H1 (cell line): ENCODE results near the gene COA1. TPM values are rescaled to one million over a fixed set of nuclear protein-coding genes. Genes with fewer than 3 reads are reported as not detected.

ENCODE experiments used
- BCL11A ChIP-seq, 2 experiments: IDR thresholded peaks; one replicate each; pipeline ENCODE4 v1.6.1; 2011; ENCODE audit warnings: low read depth in 2 of 2, low read length in 2 of 2, mild to moderate bottlenecking in 2 of 2
- CHD2 ChIP-seq: IDR thresholded peaks from 2 replicates; pipeline ENCODE4 v1.6.1; 2012; ENCODE audit warnings: low read length, improper control_type of control experiment
- EP300 ChIP-seq, 2 experiments: IDR thresholded peaks; 1 replicate in 1 of 2; 2 replicates in 1 of 2; pipeline ENCODE4 v1.6.1; 2011 to 2012; ENCODE audit warnings: low read depth in 2 of 2, low read length in 2 of 2, mild to moderate bottlenecking in 2 of 2, borderline replicate concordance in 1 of 2, inconsistent platforms in 1 of 2, moderate library complexity in 1 of 2
- JUND ChIP-seq: IDR thresholded peaks from 2 replicates; pipeline ENCODE4 v1.6.1; 2011; ENCODE audit warnings: mild to moderate bottlenecking, improper control_type of control experiment, low read length
- POLR2A ChIP-seq, 2 experiments: IDR thresholded peaks; 1 replicate in 1 of 2; 2 replicates in 1 of 2; pipeline ENCODE4 v1.6.1; 2011; ENCODE audit warnings: low read depth in 2 of 2, low read length in 2 of 2, mild to moderate bottlenecking in 2 of 2; ENCODE audit errors: control extremely low read depth in 1 of 2
- POLR2AphosphoS5 ChIP-seq: IDR thresholded peaks from 2 replicates; pipeline ENCODE4 v1.6.1; 2011; ENCODE audit warnings: low read depth, low read length
- SP1 ChIP-seq: IDR thresholded peaks from 2 replicates; pipeline ENCODE4 v1.6.1; 2011; ENCODE audit warnings: low read depth, low read length
- polyA plus RNA-seq, 7 experiments: library from polyadenylated mRNA; depleted of rRNA in 3 of 7; stranded (reverse) in 5 of 7; unstranded in 2 of 7; fragments of >200 nt in 5 of 7; fragments of 200-250 nt in 2 of 7; gene quantifications; 1 replicate in 5 of 7; 2 replicates in 1 of 7; 4 replicates in 1 of 7; pipeline versions ENCODE4 v1.2.1 to v1.2.3, GENCODE V29; 2011 to 2013; ENCODE audit warnings: missing spikeins in 2 of 7, mixed read lengths in 2 of 7
- total RNA-seq: library from RNA; stranded (reverse); fragmentation: NEBNext Ultra II Directional; extraction: Animal tissue kit (Norgen Biotek cat#: 25700); gene quantifications from 2 replicates; pipeline ENCODE4 v1.2.1, GENCODE V29; 2021

The COA1 gene
- total and polyA plus RNA-seq, 2 of the 8 experiments (the other 6 are each of a cell fraction or from before 2014, with no cell fraction given), result 98.6 to 143 TPM

DNA sequence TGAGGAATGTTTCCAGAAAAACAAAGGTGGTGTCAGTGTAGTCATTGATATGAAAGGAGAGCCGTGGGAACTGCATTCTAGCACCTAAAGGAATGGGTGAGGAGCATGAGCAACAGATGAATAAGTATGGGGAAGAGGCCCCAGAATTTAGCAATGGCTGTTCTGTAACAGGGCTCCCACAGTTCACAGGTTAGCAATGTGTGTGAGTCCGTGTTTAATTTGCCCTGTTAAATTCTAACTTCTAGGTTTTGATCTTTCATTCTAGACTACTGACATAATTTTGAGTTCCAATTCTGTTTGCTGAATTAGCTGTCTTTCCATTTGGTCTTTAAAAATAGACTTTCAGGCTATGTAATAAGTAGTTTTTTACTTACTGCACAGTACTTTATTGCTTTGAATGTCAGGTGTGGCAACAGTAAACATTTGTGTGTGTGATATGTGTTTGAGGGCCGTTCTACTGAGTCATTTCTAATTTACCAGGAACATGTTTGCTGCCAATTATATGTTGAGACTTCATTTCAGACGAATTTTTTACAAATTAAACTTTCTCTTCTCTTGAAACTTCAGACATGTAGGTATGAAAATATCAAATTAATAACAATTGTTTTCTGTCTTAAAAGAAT, 137.7 kb downstream of the COA1 start (continued):
- TF ChIP-seq CHD2, result no peak
- no peak for TF ChIP-seq SP1
- TF ChIP-seq BCL11A (IDR thresholded peaks at IDR 0.05; ENCODE audit: low read depth in 2 of 2, low read length in 2 of 2), result no peak
- TF ChIP-seq POLR2AphosphoS5, result no peak
- no peak for TF ChIP-seq POLR2A (IDR thresholded peaks at IDR 0.05; ENCODE audit: control extremely low read depth in 1 of 2, low read depth in 2 of 2, low read length in 2 of 2)
- no peak for TF ChIP-seq EP300 (IDR thresholded peaks at IDR 0.05; ENCODE audit: borderline replicate concordance in 1 of 2, low read depth in 2 of 2, low read length in 2 of 2)
- TF ChIP-seq JUND, result no peak
